Left ventricle myocardium inferior (tissue), 1 donor: ENCODE data around the gene PCSK5. TPM values are rescaled to one million over a fixed set of nuclear protein-coding genes. Genes with fewer than 3 reads are reported as not detected.

Experiments used
- DNase-seq: peaks from one replicate; pipeline ENCODE4 v3.0.0-alpha.2; 2020
- H3K27ac ChIP-seq: fragments of 200-600 bp; replicated peaks from 2 replicates; pipeline ENCODE4 v1.8.0; 2021
- H3K27me3 ChIP-seq: fragments of 200-600 bp; 2 replicates; pipeline ENCODE4 v1.8.0; 2021; ENCODE audit warnings: low read depth
- H3K36me3 ChIP-seq: fragments of 200-600 bp; 2 replicates; pipeline ENCODE4 v1.8.0; 2021
- H3K4me1 ChIP-seq: fragments of 200-600 bp; 2 replicates; pipeline ENCODE4 v1.8.0; 2021
- H3K4me3 ChIP-seq: fragments of 200-600 bp; 2 replicates; pipeline ENCODE4 v1.8.0; 2021; ENCODE audit warnings: mild to moderate bottlenecking, moderate library complexity
- H3K9me3 ChIP-seq: fragments of 200-600 bp; replicated peaks from 2 replicates; pipeline ENCODE4 v1.8.0; 2021
- CTCF ChIP-seq: fragments of 200-600 bp; IDR thresholded peaks from 2 replicates; pipeline ENCODE4 v1.8.0; 2021; ENCODE audit warnings: antibody characterized with exemption, mild to moderate bottlenecking, borderline replicate concordance
- intact Hi-C: fragments of 100-400 bp; cut with micrococcal nuclease; formaldehyde crosslinking; loops from one replicate; pipeline ENCODE4 v1.11.0; 2022
- total RNA-seq: library from RNA; stranded (reverse); fragmentation: NEBNext Ultra II Directional; extraction: Animal tissue kit (Norgen Biotek cat#: 25700); gene quantifications from one replicate; pipeline ENCODE4 v1.2.1, GENCODE V29; 2021
- donor health status: DM: no; HTN: yes; CAD: no; lungs with severe emphysema.

The PCSK5 gene
- total RNA-seq, 1 donor from 2014 or later, result 5.6 TPM

GRCh38 chr9:76400534-76401096, 510.1 kb downstream of the PCSK5 start:
- Histone ChIP-seq H3K36me3 (no peaks in the 10 kb centered on the region), H3K27ac (no peak overlapping the region), H3K4me3 (no peak overlapping the region), H3K4me1 (peaks cover 8% of the 10 kb centered on the region), H3K27me3 (no peaks in the 10 kb centered on the region), H3K9me3 (no peaks in the 10 kb centered on the region)
- no peak for TF ChIP-seq CTCF
- DNase-seq, result no peak
- intact Hi-C loops, result no loop called here

GRCh38 chr9:76401176-76401575, 510.7 kb downstream of the PCSK5 start:
- Histone ChIP-seq H3K4me3 (no peak overlapping the region), H3K9me3 (no peaks in the 10 kb centered on the region), H3K4me1 (peaks cover 6% of the 10 kb centered on the region), H3K36me3 (no peaks in the 10 kb centered on the region), H3K27ac (no peak overlapping the region), H3K27me3 (no peaks in the 10 kb centered on the region)
- intact Hi-C loops, result no loop called here
- no peak for TF ChIP-seq CTCF
- DNase-seq, result no peak

DNA sequence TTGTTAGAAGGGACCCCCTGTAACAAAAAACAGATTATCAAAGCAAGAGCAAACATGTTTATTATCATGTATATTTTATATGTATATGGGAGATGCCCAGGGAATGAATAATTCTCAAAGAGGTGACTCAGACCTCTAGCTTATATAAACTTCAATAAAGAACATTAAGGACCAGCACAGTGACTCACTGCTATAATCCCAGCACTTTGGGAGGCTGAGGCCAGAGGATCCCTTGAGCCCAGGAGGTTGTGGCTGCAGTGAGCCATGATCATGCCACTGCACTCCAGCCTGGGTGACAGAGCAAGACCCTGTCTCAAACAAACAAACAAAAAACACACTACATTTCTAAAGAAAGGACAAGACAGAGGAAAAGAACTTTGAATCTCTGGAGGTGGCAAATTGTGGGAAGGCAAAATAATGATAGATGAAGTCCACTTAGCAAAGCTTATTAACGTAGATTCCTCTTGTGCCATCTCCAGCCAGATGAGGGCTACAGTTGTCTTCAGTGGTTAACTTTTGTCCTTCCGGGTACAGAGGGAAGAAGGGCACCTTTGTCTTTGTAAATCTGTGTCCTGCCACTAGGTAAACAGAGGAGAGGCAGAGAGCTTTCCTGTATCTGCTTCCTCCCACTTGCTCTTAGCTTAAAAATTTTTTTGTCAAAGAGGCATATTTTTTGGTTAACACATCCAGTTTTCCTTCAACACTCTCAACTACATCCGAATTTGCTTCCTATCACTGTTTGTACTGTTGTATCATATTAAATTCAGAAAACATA, 511.3 kb downstream of the PCSK5 start:
- H3K36me3 ChIP-seq, result no peaks in the 10 kb centered on the region
- intact Hi-C loops, result no loop called here

GRCh38 chr9:76403352-76403751, 512.9 kb downstream of the PCSK5 start:
- Histone ChIP-seq H3K27ac (peak overlapping the region; percentile 64), H3K9me3 (no peaks in the 10 kb centered on the region), H3K4me3 (peak overlapping the region; percentile 31), H3K27me3 (no peaks in the 10 kb centered on the region), H3K4me1 (peaks cover 6% of the 10 kb centered on the region), H3K36me3 (no peaks in the 10 kb centered on the region)
- peak; percentile 68 for TF ChIP-seq CTCF
- DNase-seq, result no peak
- intact Hi-C loops, result no loop called here

More for the DNA sequence above, 511.3 kb downstream of the PCSK5 start:
- DNase-seq, result no peak
- no peak overlapping the region for H3K27ac ChIP-seq
- H3K27me3 ChIP-seq, result no peaks in the 10 kb centered on the region
- no peak overlapping the region for H3K4me3 ChIP-seq
- H3K9me3 ChIP-seq, result no peaks in the 10 kb centered on the region
- peaks cover 6% of the 10 kb centered on the region for H3K4me1 ChIP-seq
- TF ChIP-seq CTCF, result no peak

- Histone ChIP-seq H3K4me1 (peaks cover 6% of the 10 kb centered on the region), H3K36me3 (no peaks in the 10 kb centered on the region), H3K4me3 (no peak overlapping the region), H3K9me3 (no peaks in the 10 kb centered on the region), H3K27ac (no peak overlapping the region), H3K27me3 (no peaks in the 10 kb centered on the region)
- DNase-seq, result no peak
- no peak for TF ChIP-seq CTCF
- intact Hi-C loops, result no loop called here
These were observed 513.9 kb downstream of the PCSK5 start for GRCh38 chr9:76404401-76404800.
